ENCODE measurements around the gene PBX2. TPM values are rescaled to one million over a fixed set of nuclear protein-coding genes. Genes with fewer than 3 reads are reported as not detected.

The PBX2 gene
- total RNA-seq, 1 donor from 2014 or later = 82.6 TPM

DNA sequence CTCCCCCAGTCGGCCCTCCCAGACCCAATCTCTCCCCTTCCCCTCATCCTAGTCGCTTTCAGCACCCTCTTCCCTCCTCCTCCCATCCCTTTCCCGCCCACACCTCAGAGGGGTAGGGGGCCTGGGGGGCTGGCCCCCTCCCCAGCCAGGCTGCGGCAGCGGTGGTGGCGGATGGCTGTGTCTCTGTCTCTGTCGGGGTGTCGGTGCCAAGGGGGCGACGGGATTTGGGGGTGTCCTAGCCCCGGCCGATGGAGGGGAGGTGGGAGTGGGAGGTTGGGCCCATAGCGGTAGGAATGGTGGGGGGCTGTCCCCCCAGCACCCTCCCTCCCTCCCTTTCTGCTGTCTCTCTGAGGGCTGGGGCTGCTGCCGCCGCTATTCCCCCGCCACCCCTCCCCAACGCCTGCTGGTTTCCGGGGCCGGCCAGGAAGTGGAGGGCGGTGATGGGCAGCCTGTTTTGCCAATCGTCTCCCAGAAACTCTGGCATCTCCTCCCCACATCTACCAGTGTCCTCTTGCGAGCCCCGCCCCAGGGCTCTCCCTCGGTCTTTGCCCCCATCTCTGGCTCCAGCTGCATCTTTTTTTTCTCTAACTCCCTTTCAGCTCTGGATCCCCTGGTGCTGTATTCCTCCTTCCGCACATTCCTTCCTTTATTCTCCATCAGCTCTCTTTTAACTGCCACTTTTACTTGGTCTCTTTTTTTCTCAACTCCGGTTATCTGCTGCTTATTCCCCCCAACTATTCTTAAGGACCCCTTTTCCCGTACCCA lies 14.1 kb downstream of the PBX2 start, which contains the start of gene AGPAT1:
TSS of gene AGPAT1 (minus strand) at position 374 of the 765 bp plus-strand sequence. CDS start 4,588 bp downstream, outside the sequence.
- intact Hi-C loops (cut with micrococcal nuclease) = loop anchor here (1.0 to 10.0 kb wide), 6 partner anchors 21 to 796 kb away; partner anchors contain the start of genes C6orf47, CLIC1, CSNK2B and FKBPL

DNA sequence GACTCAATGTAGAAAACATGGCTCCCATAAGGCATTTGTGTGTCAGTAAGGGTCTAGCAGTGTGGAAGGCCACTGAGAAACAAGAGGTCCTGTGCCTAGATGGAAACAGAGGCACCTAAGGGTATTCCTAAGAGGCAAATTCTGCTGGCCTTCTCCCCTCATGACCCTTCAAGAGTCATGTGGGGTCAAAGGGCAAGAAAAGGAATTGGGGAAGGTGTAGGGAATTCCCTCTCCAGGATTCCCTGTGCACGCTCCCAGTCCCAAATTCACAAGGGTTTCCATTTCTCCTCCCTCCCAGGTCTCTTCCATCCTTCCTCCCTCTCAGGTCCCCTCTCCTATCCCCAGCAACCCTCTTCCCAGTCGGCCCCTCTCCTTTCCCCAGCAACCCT lies 14.7 kb downstream of the PBX2 start:
- intact Hi-C loops (cut with micrococcal nuclease) = loop anchor here (5.0 to 10.0 kb wide), 4 partner anchors 441 to 797 kb away; partner anchors contain the start of genes C6orf47, CLIC1, CSNK2B and GPANK1

DNA sequence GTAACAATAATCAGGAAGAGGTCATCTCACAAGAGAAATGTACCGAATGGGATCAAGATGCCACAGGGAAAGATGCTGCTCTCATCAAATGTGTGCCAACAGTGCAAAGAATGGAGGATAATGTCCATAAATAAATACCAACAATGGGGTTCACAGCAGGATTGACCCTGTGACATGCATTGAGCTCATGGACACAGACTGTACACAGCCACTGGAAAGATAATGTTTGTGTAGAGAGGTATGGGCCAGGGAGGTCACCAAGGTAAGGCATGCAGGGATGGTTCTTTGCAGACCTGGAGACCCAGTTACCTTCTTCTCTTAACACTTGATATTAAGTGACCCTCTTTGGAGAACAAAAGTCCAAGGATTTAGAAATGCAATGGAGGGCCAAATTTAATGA lies 15.6 kb downstream of the PBX2 start:
- intact Hi-C loops (cut with micrococcal nuclease) = loop anchor here (10.0 kb wide), 2 partner anchors 440 to 510 kb away; partner anchors contain the start of genes C6orf47, CLIC1, CSNK2B and GPANK1

DNA sequence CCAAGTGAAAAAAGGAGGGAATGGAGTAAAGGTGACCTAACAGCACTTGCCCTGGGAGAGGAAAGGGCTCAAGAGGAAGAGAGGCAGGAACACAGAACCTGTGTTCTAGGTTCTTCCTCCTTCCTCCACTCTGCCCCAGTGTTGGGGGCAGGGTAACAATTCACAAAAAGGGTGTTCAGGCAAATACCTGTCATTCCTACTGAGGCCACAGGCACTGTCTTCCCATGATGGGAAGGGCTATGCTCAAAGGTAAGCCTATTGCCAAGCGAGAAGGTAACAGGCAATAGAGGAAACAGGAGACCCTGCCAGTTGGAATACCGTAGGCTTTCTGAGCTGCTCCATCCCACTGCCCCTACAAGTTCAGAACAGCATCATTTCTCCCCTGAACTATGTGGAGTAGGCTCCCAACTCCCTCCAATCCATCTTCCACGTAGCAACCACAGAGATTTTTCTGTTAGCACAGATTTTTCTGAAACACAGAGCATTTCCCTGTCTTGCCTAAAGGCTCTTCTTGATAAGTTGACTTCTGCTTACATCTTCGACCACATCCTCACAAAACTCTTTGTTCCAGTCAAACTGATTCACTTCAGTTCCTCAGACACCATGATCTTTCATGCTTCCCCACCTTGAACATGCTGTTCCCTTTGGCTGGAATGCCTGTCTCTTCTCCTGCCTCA lies 16.8 kb downstream of the PBX2 start:
- intact Hi-C loops (cut with micrococcal nuclease) = loop anchor here (10.0 kb wide), 2 partner anchors 438 to 508 kb away; partner anchors contain the start of genes C6orf47, CLIC1, CSNK2B and GPANK1

DNA sequence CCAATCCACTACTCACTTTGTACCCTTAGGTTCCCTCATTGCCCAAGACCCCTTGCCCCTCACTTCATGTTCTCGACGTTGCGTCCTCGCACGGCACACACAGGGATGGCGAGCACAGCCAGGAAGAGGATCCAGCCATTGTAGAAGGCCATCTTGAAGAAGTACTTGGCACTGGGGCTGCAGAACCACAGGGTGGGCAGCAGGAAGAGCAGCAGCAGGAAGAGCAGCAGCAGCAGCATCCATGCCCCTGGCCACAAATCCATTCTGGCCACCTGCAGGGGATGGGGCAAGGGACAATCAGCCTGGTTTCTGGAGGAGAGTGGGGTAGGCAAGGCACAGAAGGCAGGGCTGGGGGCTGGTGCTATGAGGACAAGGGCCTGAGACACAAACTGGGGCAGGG lies 18.8 kb downstream of the PBX2 start:
- intact Hi-C loops (cut with micrococcal nuclease) = loop anchor here (10.0 kb wide), 2 partner anchors 436 to 506 kb away; partner anchors contain the start of genes C6orf47, CLIC1, CSNK2B and GPANK1

DNA sequence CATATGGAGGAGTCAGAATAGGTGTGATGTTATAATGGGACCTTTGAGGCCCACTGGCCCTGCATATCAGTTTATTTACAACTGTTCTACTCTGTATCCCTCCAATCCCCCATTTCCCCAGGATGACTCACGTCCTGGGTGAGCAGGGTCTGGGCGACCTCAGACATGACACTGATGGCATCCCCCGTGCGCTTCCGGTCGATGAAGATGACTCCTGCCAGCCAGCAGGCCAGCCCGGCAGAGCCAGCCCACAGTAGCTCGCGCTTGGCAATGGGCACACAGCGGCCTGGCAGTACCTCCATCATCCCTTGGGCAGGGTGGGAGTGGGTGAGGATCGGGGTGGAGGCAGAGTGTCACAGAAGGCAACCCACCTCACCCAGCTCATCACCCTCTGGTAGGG lies 19.7 kb downstream of the PBX2 start:
- intact Hi-C loops (cut with micrococcal nuclease) = loop anchor here (10.0 kb wide), 2 partner anchors 435 to 505 kb away; partner anchors contain the start of genes C6orf47, CLIC1, CSNK2B and GPANK1

DNA sequence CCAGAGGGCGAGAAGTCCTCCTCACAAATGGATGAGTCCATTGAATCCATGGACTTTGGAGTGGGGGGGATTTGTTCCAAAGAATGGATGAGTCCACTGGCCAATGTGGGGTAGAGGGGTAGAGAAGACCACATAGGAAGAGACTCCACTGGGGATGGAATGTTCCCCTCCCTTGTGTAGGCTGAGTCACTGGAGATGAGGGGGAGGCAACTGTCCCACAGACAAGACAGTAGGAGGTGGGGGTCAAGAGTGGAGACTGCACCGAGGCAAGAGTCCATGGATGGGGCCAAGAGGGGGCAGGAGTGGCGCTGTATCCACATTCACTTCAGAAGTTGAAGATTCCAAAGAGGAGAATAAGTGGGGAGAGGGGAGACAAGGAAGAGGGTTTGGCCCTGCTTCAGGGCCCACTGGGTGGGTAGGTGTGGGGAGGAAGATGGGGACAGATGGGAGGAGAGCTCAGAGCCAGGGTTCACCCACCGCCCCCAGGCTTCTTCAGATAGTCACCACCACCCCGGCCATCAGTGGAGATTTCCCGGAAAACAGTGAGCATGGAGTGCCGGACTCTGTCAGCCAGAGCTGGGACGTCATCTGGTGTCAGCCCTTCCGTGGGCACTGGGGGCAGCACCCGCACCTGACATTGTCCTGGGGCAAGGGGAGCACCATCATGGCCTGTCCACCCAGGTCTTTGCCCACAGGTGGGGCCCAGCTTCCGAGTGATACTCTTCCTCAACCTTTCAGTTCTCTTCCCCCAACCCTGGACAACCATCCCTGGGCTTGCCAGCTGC lies 21.0 kb downstream of the PBX2 start:
- intact Hi-C loops (cut with micrococcal nuclease) = no loop called here

DNA sequence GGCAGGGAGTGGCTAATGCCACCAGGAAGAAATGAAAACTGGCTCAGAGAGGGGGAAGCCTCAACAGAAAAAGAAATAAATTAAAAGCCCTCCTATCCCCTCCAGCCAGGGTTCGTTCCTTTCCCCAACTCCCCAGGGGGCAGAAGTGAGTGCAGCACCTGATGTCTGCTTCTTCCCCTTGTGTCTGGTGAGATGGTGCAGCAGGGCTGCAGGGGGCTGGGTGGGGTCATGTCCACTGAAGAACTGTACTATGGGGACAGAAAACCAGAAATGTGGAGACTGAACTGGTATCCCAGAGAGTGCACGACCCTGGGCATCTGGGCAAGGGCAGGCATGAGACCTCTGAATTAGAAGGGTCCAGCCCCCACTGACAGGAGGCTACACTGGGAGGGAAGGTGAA lies 21.7 kb downstream of the PBX2 start:
- intact Hi-C loops (cut with micrococcal nuclease) = no loop called here

DNA sequence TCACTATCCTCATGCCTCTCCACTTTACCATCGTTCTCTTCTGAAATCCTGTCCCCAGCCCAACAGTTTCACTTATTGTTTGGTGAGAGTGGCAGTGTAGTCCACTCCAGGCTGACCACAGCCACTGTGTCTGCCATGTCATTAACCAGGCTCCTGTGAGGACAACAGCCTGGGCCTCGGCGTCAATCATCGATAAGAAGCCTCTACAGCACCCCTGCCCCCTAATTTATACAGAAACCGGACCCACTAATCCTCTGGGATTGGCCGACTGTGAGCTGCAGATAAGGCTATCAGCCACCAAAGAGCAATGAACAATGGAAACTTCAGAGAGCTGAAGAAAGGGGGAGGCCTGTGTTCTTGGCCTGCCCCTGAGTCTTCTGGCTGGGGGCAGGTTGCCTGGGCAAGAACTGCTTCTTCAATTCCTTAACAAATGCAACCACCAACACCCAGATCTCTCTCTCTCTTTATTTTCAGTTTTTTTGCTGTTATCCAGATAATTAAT lies 22.2 kb downstream of the PBX2 start:
- intact Hi-C loops (cut with micrococcal nuclease) = no loop called here

DNA sequence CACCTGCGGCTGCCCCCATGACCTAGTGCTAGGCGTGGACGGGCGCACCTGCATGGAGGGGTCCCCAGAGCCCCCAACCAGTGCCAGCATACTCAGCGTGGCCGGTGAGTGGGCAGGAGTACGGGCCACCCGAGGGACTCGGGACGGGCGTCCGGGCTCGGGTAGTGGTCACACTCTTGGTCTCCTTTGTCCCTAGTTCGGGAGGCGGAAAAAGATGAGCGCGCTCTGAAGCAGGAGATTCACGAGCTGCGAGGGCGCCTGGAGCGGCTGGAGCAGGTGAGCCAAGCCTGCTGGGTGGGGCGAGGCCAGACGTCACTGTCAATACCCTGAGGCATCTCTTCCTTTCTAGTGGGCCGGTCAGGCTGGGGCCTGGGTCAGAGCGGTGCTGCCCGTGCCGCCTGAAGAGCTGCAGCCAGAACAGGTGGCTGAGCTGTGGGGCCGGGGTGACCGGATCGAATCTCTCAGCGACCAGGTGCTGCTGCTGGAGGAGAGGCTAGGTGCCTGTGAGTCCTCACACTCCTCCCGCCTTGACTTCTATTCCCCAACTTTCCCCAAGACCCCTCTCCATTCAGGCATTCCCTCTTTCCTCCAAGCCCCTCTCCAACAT lies 22.7 kb downstream of the PBX2 start:
- intact Hi-C loops (cut with micrococcal nuclease) = no loop called here

DNA sequence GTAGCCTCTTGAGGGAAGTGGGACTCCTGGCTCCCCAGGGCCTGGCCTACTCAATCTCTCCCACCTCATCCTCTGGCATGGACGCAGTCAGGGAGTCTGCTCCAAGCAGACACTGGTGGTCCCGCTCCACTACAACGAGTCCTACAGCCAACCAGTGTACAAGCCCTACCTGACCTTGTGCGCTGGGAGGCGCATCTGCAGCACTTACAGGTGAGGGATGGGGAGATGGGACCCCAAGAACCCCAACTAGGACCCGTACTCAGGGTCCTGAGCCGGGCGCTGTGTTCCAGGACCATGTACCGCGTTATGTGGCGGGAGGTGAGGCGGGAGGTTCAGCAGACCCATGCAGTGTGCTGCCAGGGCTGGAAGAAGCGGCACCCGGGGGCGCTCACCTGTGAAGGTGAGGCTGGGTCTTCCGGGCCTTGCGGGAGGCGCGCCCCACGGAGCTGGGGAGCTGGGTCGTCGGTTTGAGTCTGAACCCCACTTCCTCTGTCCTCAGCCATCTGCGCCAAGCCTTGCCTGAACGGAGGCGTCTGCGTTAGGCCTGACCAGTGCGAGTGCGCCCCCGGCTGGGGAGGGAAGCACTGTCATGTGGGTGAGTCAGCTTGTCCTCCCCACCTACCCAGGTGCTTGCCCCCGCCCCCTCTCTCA lies 23.5 kb downstream of the PBX2 start:
- intact Hi-C loops (cut with micrococcal nuclease) = no loop called here

DNA sequence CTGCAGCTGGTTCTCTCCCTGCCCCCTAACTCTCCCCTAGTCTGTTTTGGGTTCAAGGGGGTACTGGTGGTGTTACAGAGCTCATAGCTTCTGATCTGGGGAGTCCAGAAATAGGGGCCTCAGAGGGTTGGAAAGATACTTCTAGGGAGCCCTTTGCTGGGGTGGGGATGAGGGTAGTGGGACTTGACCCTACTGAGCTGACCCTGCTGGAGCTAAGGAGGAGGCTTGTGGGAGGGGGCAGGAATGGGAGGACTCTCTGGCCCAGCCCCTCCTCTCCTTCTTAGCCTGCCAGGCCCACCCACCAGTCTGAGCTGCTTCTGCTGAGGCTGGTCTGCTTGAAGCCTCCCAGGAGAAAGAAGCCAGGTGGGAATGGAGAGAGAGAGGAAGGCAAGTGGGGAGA lies 25.7 kb downstream of the PBX2 start, which contains the start of gene EGFL8:
TSS of gene EGFL8 (plus strand) at position 301 of the 400 bp plus-strand sequence. CDS start 1,571 bp downstream, outside the sequence.
- intact Hi-C loops (cut with micrococcal nuclease) = no loop called here

DNA sequence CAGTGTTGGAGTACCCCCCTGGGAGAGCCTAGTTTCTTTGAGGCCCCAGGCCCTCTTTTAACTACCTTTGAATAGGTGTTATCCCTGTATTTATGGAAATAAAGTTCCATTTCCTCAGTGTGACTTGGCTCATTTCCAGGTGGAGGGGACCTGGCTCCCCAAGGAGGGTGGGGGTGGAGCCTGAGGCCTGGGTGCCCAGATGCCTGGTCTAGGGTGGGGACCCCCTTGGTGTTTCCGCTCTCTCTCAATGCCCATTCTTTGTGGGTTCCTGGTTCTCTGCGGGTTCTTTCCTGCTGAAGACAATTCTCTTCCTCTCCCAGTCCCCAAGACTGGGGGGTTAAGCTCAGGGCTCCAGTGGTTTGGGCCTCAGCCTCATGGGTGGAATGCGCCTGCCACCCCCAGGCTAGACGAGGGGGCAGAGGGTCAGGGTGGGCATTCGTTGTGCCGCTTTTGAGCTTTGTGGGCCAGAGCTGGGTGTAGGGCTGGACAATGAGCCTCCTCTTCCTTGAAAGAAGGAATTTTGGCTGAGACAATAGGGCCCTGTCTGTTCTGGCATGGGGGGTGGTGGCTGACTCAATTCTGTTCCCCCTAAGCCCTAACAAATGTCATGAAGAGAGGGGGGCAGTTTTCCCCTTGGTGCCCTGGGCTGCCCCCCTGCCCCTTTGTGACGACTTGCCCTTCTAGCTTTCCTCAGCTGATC lies 26.3 kb downstream of the PBX2 start:
- intact Hi-C loops (cut with micrococcal nuclease) = no loop called here

DNA sequence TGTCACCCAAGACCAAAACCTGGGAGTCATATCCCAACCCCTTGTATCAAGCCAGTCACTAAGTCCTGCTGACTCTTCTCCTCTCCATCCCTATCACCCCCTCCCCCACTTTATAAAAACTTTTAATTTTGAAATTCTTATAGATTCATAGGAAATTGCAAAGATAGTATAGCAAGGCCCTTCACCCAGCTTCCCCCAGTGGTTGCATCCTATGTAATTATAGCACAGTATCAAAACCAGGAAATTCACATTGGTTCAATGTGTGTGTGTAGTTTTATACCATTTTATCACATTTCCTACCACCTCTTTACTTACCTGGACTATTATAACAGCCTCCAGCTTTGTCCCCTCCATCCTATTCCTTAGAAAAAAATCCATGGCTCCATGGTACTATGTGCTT lies 31.9 kb downstream of the PBX2 start:
- intact Hi-C loops (cut with micrococcal nuclease) = no loop called here

DNA sequence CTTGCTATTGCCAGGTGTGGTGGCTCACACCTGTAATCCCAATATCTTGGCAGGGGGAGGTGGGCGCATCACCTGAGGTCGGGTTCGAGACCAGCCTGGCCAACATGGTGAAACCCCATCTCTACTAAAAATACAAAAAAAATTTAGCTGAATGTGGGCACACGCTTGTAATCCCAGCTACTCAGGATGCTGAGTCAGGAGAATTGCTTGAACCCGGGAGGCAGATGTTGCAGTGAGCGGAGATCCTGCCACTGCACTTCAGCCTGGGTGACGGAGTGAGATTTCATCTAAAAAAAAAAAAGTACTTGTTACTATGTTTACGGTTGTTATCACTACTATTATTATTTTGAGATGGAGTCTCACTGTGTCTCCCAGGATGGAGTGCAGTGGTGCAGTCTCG lies 33.1 kb downstream of the PBX2 start:
- intact Hi-C loops (cut with micrococcal nuclease) = no loop called here

DNA sequence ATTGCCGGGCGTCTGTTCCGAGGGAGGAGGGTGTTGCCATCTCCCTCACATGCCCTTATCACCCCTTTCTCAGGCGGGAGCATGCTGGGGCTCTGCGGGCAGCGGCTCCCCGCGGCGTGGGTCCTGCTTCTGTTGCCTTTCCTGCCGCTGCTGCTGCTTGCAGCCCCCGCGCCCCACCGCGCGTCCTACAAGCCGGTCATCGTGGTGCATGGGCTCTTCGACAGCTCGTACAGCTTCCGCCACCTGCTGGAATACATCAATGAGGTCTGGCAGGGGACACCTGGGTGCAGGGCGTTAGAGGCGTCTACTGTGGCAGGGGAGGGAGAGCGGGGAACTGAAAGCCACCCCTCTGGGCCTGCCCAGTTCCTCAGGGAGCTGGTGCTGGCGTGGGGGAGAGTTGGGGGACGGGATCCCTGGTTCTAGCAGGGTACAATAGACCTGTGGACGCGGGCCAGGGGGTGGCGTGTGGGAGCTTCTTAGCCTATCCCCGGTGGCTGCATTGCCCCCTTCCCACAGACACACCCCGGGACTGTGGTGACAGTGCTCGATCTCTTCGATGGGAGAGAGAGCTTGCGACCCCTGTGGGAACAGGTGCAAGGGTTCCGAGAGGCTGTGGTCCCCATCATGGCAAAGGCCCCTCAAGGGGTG lies 35.4 kb downstream of the PBX2 start:
- intact Hi-C loops (cut with micrococcal nuclease) = loop anchor here (1.0 to 2.0 kb wide), 5 partner anchors 22 to 67 kb away; partner anchors contain the start of genes AGPAT1 and FKBPL

DNA sequence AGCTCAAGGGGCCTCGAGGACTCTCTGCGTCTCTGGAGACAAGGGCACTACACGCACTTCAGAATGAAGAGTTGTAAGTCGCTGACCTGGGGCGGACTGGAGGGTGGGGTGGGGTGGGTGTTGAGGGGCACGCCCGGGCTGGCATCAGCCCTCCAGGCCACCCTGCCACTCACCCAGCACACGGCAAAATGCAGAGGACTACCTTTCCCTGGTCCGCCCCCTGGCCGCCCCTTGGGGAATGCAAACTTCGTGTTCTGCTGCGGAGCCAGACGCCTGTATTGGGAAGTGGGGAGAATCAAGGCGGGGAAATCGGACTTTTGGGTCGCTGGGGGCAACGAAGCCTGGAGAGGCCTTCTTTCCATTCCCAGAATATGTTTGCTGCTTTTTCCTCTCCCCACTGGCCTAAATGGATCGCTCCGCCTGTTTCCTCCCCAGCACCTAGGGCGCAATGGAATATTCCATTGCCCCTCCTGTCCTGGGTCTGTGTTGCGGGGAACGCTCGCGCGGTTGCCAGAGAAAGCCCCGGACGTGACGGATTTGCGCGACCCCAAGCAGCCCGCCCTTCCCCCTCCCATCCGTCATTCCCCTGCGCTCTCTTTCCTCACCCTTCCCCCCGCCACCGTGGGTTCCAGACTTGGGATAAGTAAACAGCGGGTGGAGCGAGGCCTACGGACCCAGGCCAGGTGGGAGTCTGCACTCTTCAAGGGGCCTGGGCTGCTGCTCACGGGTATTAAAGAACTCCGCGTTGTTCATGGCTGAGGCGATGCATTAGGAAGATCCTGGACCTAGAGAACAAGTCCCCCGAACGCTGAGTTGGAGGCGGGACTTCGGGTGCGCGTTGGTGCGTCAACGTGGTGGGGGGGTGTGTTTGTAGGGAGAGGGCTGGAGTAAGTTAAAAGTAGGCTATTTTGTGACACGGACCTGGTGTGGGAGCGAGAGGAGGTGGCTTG lies 36.2 kb downstream of the PBX2 start, which contains the start of gene PPT2:
TSS of gene PPT2 (plus strand) at position 578 of the 950 bp plus-strand sequence. CDS start 454 bp downstream, outside the sequence.
- intact Hi-C loops (cut with micrococcal nuclease) = loop anchor here (1.0 to 2.0 kb wide), 5 partner anchors 23 to 67 kb away; partner anchors contain the start of genes AGPAT1 and FKBPL
